Erythroblast (primary cell): Measurements from ENCODE around the gene VEPH1.

Source experiments
- GATA1 ChIP-seq: IDR thresholded peaks from 2 replicates; pipeline ENCODE4 v1.6.1; 2011; ENCODE audit warnings: low read depth, mild to moderate bottlenecking, control low read depth, low read length, moderate library complexity
- POLR2A ChIP-seq: IDR thresholded peaks from 2 replicates; pipeline ENCODE4 v1.6.1; 2011; ENCODE audit warnings: mild to moderate bottlenecking, low read length

GRCh38 chr3:157472648-157473047 is 30.6 kb downstream of the VEPH1 start:
- no peak for TF ChIP-seq POLR2A
- TF ChIP-seq GATA1 = no peak
